H1 (cell line): ENCODE measurements around the gene SYK. TPM values are rescaled to one million over a fixed set of nuclear protein-coding genes. Genes with fewer than 3 reads are reported as not detected.

ENCODE experiments used
- EP300 ChIP-seq, 2 experiments: IDR thresholded peaks; 1 replicate in 1 of 2; 2 replicates in 1 of 2; pipeline ENCODE4 v1.6.1; 2011 to 2012; ENCODE audit warnings: low read depth in 2 of 2, low read length in 2 of 2, mild to moderate bottlenecking in 2 of 2, borderline replicate concordance in 1 of 2, inconsistent platforms in 1 of 2, moderate library complexity in 1 of 2
- JUN ChIP-seq: IDR thresholded peaks from 2 replicates; pipeline ENCODE4 v1.6.1; 2011; ENCODE audit warnings: low read depth, mild to moderate bottlenecking, improper control_type of control experiment, low read length
- SUZ12 ChIP-seq: fragments of 200-600 bp; sonication (generic); IDR thresholded peaks from 2 replicates; pipeline ENCODE4 v1.6.1; 2012; ENCODE audit warnings: mild to moderate bottlenecking, inconsistent platforms, low read length, moderate library complexity, mixed read lengths
- TCF12 ChIP-seq: IDR thresholded peaks from 2 replicates; pipeline ENCODE4 v1.6.1; 2011; ENCODE audit warnings: low read depth, mild to moderate bottlenecking, low read length
- polyA plus RNA-seq, 7 experiments: library from polyadenylated mRNA; depleted of rRNA in 3 of 7; stranded (reverse) in 5 of 7; unstranded in 2 of 7; fragments of >200 nt in 5 of 7; fragments of 200-250 nt in 2 of 7; gene quantifications; 1 replicate in 5 of 7; 2 replicates in 1 of 7; 4 replicates in 1 of 7; pipeline versions ENCODE4 v1.2.1 to v1.2.3, GENCODE V29; 2011 to 2013; ENCODE audit warnings: missing spikeins in 2 of 7, mixed read lengths in 2 of 7
- total RNA-seq: library from RNA; stranded (reverse); fragmentation: NEBNext Ultra II Directional; extraction: Animal tissue kit (Norgen Biotek cat#: 25700); gene quantifications from 2 replicates; pipeline ENCODE4 v1.2.1, GENCODE V29; 2021

Gene SYK
- total and polyA plus RNA-seq, 2 of the 8 experiments (the other 6 are each of a cell fraction or from before 2014, with no cell fraction given) = 1.5 to 4.4 TPM

DNA sequence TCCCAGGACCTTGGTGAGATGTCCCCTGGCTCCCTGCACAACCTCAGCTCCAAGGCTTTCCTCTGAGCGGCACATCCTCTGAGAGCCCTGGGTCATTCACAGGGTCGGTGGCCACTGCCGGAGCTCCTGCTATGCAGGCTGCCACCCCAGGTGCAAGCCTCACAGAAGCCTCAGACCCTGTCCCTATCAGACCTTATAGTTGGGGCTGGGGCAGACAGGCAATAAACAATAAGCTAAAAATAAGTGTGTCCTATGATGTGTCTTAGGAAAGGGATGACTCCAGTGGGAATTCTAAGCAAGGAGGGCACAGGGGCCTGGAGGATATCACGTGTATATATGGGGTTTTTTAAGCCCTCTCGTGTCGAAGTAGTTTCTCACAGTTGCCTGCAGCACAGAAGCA, 91.3 kb downstream of the SYK start (continued):
- TF ChIP-seq EP300 (IDR thresholded peaks at IDR 0.05; ENCODE audit: borderline replicate concordance in 1 of 2, low read depth in 2 of 2, low read length in 2 of 2) (no peak), TCF12 (no peak), JUN (no peak), SUZ12 (no peak)
- TF ChIP-seq, all 59 proteins: peak for 0
